Measurements from ENCODE around the gene BOD1.

DNA sequence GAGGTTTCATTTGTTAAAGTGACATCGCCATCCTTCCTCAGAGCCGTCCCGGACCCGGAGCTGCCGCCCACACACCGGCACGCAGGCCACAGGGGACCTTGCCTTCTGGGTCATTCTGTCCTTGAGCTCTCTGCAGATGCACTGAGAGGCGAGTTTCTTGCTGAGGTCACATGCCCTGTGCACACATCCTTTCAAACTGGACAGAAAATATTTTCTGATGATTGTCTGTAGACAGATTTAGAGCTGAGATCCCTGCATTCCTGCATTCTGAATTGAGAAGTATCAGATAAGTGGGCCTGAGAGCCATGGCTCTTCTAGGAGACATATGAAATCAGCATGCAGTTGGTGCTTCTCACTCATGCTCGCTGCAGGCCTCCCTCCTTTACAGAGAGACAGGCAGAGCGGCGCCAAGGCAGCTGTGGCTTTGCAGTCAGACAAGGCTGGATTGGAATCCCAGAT lies 25.4 kb downstream of the BOD1 start:
- no peak for TF ChIP-seq EZH2phosphoT487 (IDR thresholded peaks at IDR 0.05; ENCODE audit: borderline replicate concordance)
- TF ChIP-seq, protein P1, sequence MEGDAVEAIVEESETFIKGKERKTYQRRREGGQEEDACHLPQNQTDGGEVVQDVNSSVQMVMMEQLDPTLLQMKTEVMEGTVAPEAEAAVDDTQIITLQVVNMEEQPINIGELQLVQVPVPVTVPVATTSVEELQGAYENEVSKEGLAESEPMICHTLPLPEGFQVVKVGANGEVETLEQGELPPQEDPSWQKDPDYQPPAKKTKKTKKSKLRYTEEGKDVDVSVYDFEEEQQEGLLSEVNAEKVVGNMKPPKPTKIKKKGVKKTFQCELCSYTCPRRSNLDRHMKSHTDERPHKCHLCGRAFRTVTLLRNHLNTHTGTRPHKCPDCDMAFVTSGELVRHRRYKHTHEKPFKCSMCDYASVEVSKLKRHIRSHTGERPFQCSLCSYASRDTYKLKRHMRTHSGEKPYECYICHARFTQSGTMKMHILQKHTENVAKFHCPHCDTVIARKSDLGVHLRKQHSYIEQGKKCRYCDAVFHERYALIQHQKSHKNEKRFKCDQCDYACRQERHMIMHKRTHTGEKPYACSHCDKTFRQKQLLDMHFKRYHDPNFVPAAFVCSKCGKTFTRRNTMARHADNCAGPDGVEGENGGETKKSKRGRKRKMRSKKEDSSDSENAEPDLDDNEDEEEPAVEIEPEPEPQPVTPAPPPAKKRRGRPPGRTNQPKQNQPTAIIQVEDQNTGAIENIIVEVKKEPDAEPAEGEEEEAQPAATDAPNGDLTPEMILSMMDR (conservative IDR thresholded peaks at IDR 0.05; ENCODE audit: low read length), result no peak
